Measurements from ENCODE around the gene NMT1.
A peak's percentile ranks its signal among the peaks of the same experiment; 100 is the strongest.

NMT1 gene

DNA sequence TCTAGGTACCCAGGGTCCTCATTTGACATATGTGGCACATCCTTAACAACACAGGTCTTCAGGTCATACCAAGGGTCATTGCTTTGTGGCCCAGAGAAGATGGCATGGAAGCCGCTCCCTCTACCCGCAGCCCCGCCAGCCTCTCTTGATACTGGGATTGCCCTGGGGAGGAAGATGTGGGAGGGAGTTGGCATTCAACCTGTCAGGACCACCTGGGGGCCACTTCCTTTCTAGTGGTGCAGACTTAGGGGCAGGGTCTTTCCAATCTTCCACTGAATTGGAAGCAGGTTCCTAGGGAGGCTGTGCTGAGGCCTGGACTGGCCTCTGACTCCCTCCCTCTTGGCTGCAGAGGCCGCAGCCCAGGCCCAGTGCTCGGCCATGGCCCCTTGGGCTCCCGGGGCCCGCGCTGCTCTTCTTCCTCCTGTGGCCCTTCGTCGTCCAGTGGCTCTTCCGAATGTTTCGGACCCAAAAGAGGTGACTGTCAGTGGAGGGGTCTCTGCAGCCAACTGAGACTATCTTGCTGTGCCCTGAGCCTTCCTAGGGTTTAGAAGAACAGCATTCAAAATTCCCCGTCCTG is 82.1 kb downstream of the NMT1 start:
- TF ChIP-seq SUZ12 (IDR thresholded peaks at IDR 0.05; ENCODE audit: extremely low read depth, insufficient read depth, insufficient read length) = no peak
- no peak for TF ChIP-seq ZNF274 (IDR thresholded peaks at IDR 0.05; ENCODE audit: low read depth, low read length)
- no peak for TF ChIP-seq YY1 (IDR thresholded peaks at IDR 0.05; ENCODE audit: insufficient read depth, insufficient read length)
- Histone ChIP-seq H3K9me3 (ENCODE audit: insufficient read depth, low read length) (no peaks in the 10 kb centered on the region), H3K27me3 (ENCODE audit: insufficient read depth, insufficient read length) (no peaks in the 10 kb centered on the region), H3K4me1 (ENCODE audit: insufficient read depth, insufficient read length) (peaks cover 20% of the 10 kb centered on the region), H3K9ac (ENCODE audit: insufficient read length, low read depth) (peak overlapping the region; percentile 81), H3K36me3 (ENCODE audit: insufficient read depth, insufficient read length, low read length) (no peaks in the 10 kb centered on the region), H3K4me3 (ENCODE audit: insufficient read length, low read depth) (peak overlapping the region; percentile 27)
- DNase-seq (ENCODE audit: low read depth, low spot score) = no peak

DNA sequence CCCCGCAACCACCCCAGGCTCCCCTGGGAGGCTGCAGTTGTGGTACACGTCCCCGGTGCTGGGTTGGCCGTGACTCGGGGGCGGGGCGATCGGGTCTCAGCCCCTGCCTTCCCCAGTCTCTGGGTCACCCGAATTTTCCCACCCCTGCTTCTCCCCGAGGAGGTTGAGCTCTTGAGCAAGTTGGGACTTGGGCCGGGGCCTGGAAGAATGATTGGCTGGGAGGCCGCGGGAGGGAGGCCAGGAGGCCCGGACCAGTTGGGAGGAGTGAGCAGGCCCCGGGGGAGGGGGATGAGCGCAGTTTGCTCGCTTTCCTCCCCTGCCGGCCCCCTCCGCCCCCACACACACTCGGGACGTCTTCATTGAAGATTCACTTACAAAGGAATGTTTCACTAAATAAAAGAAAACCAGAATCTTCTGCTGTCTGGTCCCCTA is 82.7 kb downstream of the NMT1 start:
- Histone ChIP-seq H3K4me3 (ENCODE audit: insufficient read length, low read depth) (peak overlapping the region; percentile 27), H3K9me3 (ENCODE audit: insufficient read depth, low read length) (no peaks in the 10 kb centered on the region), H3K4me1 (ENCODE audit: insufficient read depth, insufficient read length) (peaks cover 19% of the 10 kb centered on the region), H3K9ac (ENCODE audit: insufficient read length, low read depth) (peak overlapping the region; percentile 81), H3K27me3 (ENCODE audit: insufficient read depth, insufficient read length) (no peaks in the 10 kb centered on the region), H3K36me3 (ENCODE audit: insufficient read depth, insufficient read length, low read length) (no peaks in the 10 kb centered on the region)
- no peak for DNase-seq (ENCODE audit: low read depth, low spot score)
- TF ChIP-seq YY1 (IDR thresholded peaks at IDR 0.05; ENCODE audit: insufficient read depth, insufficient read length) (no peak), ZNF274 (IDR thresholded peaks at IDR 0.05; ENCODE audit: low read depth, low read length) (no peak), SUZ12 (IDR thresholded peaks at IDR 0.05; ENCODE audit: extremely low read depth, insufficient read depth, insufficient read length) (no peak)

DNA sequence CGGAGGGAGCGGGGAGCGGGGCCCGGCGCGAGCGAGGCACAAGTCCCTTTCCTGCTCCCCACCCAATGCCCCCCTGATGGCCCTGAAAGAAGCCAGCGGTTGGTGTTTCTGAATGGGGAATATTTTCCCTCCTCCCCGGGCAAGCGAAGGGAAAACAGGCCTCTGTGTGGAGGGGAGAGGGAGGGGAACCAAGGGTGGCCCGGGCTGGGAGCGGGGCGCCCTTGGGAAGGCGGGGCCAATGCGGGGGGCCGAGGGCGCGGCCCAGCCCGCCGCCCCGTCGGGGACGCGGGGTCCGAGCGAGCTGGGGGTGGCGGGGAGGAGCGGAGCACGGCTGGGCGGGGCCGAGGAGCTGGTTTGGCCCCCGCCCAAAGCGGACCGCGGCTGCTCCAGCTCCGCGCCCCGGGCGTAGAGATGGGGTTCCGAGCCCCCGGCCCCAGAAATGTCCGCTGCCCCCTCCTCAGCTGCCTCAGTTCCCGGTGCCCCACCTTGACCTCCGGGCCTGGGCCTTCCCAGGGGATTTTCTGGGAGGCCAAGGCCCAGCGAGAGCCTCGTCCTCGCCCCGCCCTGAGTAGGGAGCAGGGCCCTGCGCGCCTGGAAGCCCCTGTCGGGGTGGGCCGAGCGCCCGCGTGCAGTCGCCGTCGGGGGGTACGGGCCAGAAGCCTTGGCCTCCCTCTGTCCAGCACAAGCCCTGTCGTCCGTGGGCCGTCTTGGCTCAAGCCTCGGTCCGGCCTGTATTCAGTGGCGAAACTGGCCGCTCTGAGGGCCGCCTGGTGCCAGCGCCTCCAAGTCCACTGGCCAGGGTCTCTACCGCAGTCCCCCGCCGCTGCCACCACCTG is 83.3 kb downstream of the NMT1 start:
- Histone ChIP-seq H3K4me3 (ENCODE audit: insufficient read length, low read depth) (peak overlapping the region; percentile 27), H3K9ac (ENCODE audit: insufficient read length, low read depth) (peak overlapping the region; percentile 81), H3K36me3 (ENCODE audit: insufficient read depth, insufficient read length, low read length) (peaks cover under 1% of the 10 kb centered on the region), H3K4me1 (ENCODE audit: insufficient read depth, insufficient read length) (peaks cover 15% of the 10 kb centered on the region), H3K9me3 (ENCODE audit: insufficient read depth, low read length) (no peaks in the 10 kb centered on the region), H3K27me3 (ENCODE audit: insufficient read depth, insufficient read length) (no peaks in the 10 kb centered on the region)
- no peak for DNase-seq (ENCODE audit: low read depth, low spot score)
- TF ChIP-seq ZNF274 (IDR thresholded peaks at IDR 0.05; ENCODE audit: low read depth, low read length) (no peak), YY1 (IDR thresholded peaks at IDR 0.05; ENCODE audit: insufficient read depth, insufficient read length) (no peak), SUZ12 (IDR thresholded peaks at IDR 0.05; ENCODE audit: extremely low read depth, insufficient read depth, insufficient read length) (no peak)

DNA sequence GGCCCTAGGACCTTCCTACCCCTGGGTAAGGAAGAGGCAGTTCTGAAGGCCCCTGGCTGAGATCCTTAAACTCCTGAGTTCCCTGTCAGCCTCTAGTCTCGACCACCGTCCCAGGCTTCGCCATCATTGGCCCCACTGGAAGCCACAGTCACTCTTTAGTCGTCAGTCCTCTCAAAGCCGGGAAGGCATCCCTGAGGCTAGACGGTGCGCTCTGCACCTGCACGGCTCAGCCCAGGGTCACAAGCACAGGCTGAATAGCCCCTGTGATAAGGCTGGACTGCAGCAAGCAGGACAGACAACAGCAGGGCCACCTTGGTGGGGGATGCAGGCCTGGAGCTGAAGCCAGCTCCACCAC is 83.9 kb downstream of the NMT1 start:
- H3K27me3 ChIP-seq (ENCODE audit: insufficient read depth, insufficient read length) = no peaks in the 10 kb centered on the region
- no peak for DNase-seq (ENCODE audit: low read depth, low spot score)
- peak overlapping the region; percentile 27 for H3K4me3 ChIP-seq (ENCODE audit: insufficient read length, low read depth)
- no peak for TF ChIP-seq ZNF274 (IDR thresholded peaks at IDR 0.05; ENCODE audit: low read depth, low read length)
- TF ChIP-seq SUZ12 (IDR thresholded peaks at IDR 0.05; ENCODE audit: extremely low read depth, insufficient read depth, insufficient read length) = no peak
- TF ChIP-seq YY1 (IDR thresholded peaks at IDR 0.05; ENCODE audit: insufficient read depth, insufficient read length) = no peak
- peaks cover 14% of the 10 kb centered on the region for H3K4me1 ChIP-seq (ENCODE audit: insufficient read depth, insufficient read length)
- peaks cover 7% of the 10 kb centered on the region for H3K36me3 ChIP-seq (ENCODE audit: insufficient read depth, insufficient read length, low read length)
- H3K9me3 ChIP-seq (ENCODE audit: insufficient read depth, low read length) = no peaks in the 10 kb centered on the region
- H3K9ac ChIP-seq (ENCODE audit: insufficient read length, low read depth) = peak overlapping the region; percentile 81

DNA sequence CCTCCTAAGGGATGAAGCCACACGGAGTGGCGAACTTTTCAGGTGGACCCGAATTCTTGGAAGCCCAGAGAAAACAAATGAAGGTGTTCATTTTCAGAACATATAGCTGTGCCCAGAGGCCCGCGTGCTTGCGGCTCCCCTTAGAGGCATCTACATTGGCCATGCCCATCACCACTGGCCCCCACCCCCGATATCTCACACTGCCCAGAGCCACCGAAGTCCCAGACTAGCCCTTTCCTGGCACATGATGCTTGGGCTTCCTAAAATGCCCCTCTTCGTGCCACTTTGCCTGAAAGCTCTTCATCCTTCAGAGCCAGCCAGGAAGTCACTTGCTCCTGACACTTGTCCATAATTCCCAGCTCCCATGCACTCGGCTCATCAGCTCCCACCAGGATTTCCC is 85.0 kb downstream of the NMT1 start:
- H3K4me1 ChIP-seq (ENCODE audit: insufficient read depth, insufficient read length) = peaks cover 14% of the 10 kb centered on the region
- TF ChIP-seq SUZ12 (IDR thresholded peaks at IDR 0.05; ENCODE audit: extremely low read depth, insufficient read depth, insufficient read length) (no peak), YY1 (IDR thresholded peaks at IDR 0.05; ENCODE audit: insufficient read depth, insufficient read length) (no peak), ZNF274 (IDR thresholded peaks at IDR 0.05; ENCODE audit: low read depth, low read length) (no peak)
- H3K27me3 ChIP-seq (ENCODE audit: insufficient read depth, insufficient read length) = no peaks in the 10 kb centered on the region
- no peak overlapping the region for H3K4me3 ChIP-seq (ENCODE audit: insufficient read length, low read depth)
- peak overlapping the region; percentile 37 for H3K9ac ChIP-seq (ENCODE audit: insufficient read length, low read depth)
- H3K9me3 ChIP-seq (ENCODE audit: insufficient read depth, low read length) = no peaks in the 10 kb centered on the region
- DNase-seq (ENCODE audit: low read depth, low spot score) = no peak
- H3K36me3 ChIP-seq (ENCODE audit: insufficient read depth, insufficient read length, low read length) = peaks cover 11% of the 10 kb centered on the region

DNA sequence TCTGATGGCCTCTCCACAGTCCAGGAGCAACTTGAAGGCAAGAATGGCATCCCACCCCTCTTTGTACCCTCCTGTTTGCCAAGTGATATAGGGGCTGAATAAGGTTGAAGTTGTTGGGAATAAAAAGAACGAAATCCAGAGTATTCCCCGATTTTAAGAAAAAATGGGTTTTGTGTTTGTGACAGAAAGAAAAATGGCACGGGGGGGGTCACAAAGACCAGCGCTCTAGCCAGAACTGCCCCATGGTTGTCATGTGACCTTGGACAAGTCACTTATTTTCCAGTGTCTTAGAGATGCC is 85.4 kb downstream of the NMT1 start:
- Histone ChIP-seq H3K4me3 (ENCODE audit: insufficient read length, low read depth) (peak overlapping the region; percentile 79), H3K9ac (ENCODE audit: insufficient read length, low read depth) (peak overlapping the region; percentile 95), H3K27me3 (ENCODE audit: insufficient read depth, insufficient read length) (no peaks in the 10 kb centered on the region), H3K4me1 (ENCODE audit: insufficient read depth, insufficient read length) (peaks cover 14% of the 10 kb centered on the region), H3K9me3 (ENCODE audit: insufficient read depth, low read length) (no peaks in the 10 kb centered on the region), H3K36me3 (ENCODE audit: insufficient read depth, insufficient read length, low read length) (peaks cover 11% of the 10 kb centered on the region)
- TF ChIP-seq ZNF274 (IDR thresholded peaks at IDR 0.05; ENCODE audit: low read depth, low read length) = no peak
- no peak for TF ChIP-seq YY1 (IDR thresholded peaks at IDR 0.05; ENCODE audit: insufficient read depth, insufficient read length)
- no peak for TF ChIP-seq SUZ12 (IDR thresholded peaks at IDR 0.05; ENCODE audit: extremely low read depth, insufficient read depth, insufficient read length)
- no peak for DNase-seq (ENCODE audit: low read depth, low spot score)

DNA sequence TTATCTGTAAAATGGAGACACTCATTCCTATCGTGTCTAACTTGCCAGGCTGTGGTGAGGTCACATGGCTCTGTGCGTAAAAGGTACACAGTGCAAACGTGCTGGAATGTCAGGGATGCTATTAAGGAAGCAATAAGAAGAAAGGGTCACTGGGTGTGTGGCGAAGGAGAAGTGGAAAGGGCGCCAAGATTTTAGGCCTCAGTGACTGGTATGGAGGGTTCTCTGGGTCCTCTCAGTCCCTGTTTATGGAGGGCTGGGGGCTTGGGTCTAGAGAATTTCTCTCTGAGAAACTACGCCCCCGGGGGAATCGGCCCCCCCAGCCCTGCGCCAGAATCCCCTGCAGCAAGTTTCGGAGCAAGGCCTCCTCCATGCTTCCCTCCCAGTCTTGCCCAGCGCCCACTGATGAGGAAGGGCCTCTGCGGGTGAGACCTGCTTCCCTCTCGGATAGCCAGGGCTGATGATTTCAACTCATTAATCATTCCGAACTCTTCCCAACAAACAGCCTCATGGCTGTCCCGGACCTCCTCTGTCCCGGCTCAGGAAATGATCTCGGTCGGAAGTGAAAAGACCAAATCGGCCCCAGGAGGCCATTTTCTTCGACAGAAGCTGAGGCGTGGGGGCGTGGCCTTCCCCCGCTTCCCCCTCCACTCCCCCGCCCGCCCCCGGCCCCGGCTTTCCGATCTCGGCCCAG is 85.9 kb downstream of the NMT1 start:
- no peak for TF ChIP-seq SUZ12 (IDR thresholded peaks at IDR 0.05; ENCODE audit: extremely low read depth, insufficient read depth, insufficient read length)
- TF ChIP-seq YY1 (IDR thresholded peaks at IDR 0.05; ENCODE audit: insufficient read depth, insufficient read length) = no peak
- no peak for TF ChIP-seq ZNF274 (IDR thresholded peaks at IDR 0.05; ENCODE audit: low read depth, low read length)
- H3K36me3 ChIP-seq (ENCODE audit: insufficient read depth, insufficient read length, low read length) = peaks cover 11% of the 10 kb centered on the region
- DNase-seq (ENCODE audit: low read depth, low spot score) = no peak
- H3K9ac ChIP-seq (ENCODE audit: insufficient read length, low read depth) = peak overlapping the region; percentile 95
- H3K4me3 ChIP-seq (ENCODE audit: insufficient read length, low read depth) = peak overlapping the region; percentile 79
- H3K4me1 ChIP-seq (ENCODE audit: insufficient read depth, insufficient read length) = peaks cover 14% of the 10 kb centered on the region
- H3K27me3 ChIP-seq (ENCODE audit: insufficient read depth, insufficient read length) = no peaks in the 10 kb centered on the region
- no peaks in the 10 kb centered on the region for H3K9me3 ChIP-seq (ENCODE audit: insufficient read depth, low read length)

Data from NT2/D1 (cell line).